ENCODE results near the gene TMEM125. TPM values are rescaled to one million over a fixed set of nuclear protein-coding genes. Genes with fewer than 3 reads are reported as not detected.

TMEM125 gene
- total RNA-seq, 1 experiment from 2014 or later: not detected

DNA sequence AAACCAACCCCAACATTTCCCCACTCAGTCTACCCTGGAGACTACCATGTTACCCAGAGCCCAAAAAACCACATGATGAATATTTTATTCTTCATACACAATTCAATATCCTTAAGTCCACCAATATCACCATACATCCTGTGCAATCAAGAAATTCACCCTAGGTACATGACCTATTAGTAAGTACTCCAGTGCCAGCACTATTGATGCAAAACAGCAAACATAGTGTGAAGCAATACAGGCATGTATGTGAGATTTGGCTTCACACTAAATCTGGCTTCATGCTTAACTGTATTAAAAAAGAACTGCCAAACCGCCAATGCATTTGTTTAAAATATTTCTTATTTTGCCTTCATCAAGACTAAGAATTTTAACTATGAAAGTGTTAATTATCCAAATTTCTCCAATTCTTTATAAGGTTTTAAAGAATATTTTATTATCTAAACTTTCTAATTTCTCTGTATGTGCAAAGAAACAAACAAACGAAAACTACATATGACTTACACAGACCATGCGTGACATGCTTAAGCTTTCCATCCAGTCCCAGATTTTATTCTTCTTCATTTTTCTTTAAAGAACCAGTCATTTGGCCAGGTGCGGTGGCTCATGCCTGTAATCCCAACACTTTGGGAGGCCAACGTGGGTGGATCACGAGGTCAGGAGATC is 22.4 kb upstream of the TMEM125 start:
- ChIA-PET CTCF (no interaction called here), POLR2A (no interaction called here)
- intact Hi-C loops (cut with micrococcal nuclease; ENCODE audit: unreplicated experiment) (no loop called here), in situ Hi-C loops (cut with HindIII; ENCODE audit: low pct_unique_long_range_greater_than_20kb, low sequenced_read_pairs) (no loop called here)
- Histone ChIP-seq H3K9me3 (ENCODE audit: control insufficient read depth, insufficient read depth, low read depth, low read length) (peaks cover 8% of the 10 kb centered on the region; the same call in 1 of the 2 replicates), H3K4me1 (ENCODE audit: control insufficient read depth, insufficient read depth, low read length) (no peaks in the 10 kb centered on the region), H3K27ac (ENCODE audit: low read length) (no peak overlapping the region), H3K4me3 (ENCODE audit: low read depth in 2 of 2, low read length in 2 of 2) (no peak overlapping the region), H3K27me3 (ENCODE audit: control insufficient read depth, insufficient read depth, low read length) (no peaks in the 10 kb centered on the region), H3K36me3 (ENCODE audit: control insufficient read depth, insufficient read depth, low read length) (no peaks in the 10 kb centered on the region)
- DNase-seq (ENCODE audit: low read depth, low spot score): no peak
- ATAC-seq: no peak
- BruUV-seq (replicated peaks): no TSS peak
- TF ChIP-seq, protein P1, sequence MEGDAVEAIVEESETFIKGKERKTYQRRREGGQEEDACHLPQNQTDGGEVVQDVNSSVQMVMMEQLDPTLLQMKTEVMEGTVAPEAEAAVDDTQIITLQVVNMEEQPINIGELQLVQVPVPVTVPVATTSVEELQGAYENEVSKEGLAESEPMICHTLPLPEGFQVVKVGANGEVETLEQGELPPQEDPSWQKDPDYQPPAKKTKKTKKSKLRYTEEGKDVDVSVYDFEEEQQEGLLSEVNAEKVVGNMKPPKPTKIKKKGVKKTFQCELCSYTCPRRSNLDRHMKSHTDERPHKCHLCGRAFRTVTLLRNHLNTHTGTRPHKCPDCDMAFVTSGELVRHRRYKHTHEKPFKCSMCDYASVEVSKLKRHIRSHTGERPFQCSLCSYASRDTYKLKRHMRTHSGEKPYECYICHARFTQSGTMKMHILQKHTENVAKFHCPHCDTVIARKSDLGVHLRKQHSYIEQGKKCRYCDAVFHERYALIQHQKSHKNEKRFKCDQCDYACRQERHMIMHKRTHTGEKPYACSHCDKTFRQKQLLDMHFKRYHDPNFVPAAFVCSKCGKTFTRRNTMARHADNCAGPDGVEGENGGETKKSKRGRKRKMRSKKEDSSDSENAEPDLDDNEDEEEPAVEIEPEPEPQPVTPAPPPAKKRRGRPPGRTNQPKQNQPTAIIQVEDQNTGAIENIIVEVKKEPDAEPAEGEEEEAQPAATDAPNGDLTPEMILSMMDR (IDR thresholded peaks at IDR 0.05): no peak
- TF ChIP-seq SIN3A (IDR thresholded peaks at IDR 0.05; ENCODE audit: borderline replicate concordance, insufficient read depth, low read depth, low read length): no peak

GRCh38 chr1:43250351-43250761 is 19.4 kb upstream of the TMEM125 start:
- Histone ChIP-seq H3K4me3 (ENCODE audit: low read depth in 2 of 2, low read length in 2 of 2) (no peak overlapping the region), H3K27me3 (ENCODE audit: control insufficient read depth, insufficient read depth, low read length) (no peaks in the 10 kb centered on the region), H3K36me3 (ENCODE audit: control insufficient read depth, insufficient read depth, low read length) (no peaks in the 10 kb centered on the region), H3K4me1 (ENCODE audit: control insufficient read depth, insufficient read depth, low read length) (no peaks in the 10 kb centered on the region), H3K9me3 (ENCODE audit: control insufficient read depth, insufficient read depth, low read depth, low read length) (peaks cover 8% of the 10 kb centered on the region; the same call in 1 of the 2 replicates), H3K27ac (ENCODE audit: low read length) (no peak overlapping the region)
- in situ Hi-C loops (cut with HindIII; ENCODE audit: low pct_unique_long_range_greater_than_20kb, low sequenced_read_pairs): no loop called here
- TF ChIP-seq, protein P2, sequence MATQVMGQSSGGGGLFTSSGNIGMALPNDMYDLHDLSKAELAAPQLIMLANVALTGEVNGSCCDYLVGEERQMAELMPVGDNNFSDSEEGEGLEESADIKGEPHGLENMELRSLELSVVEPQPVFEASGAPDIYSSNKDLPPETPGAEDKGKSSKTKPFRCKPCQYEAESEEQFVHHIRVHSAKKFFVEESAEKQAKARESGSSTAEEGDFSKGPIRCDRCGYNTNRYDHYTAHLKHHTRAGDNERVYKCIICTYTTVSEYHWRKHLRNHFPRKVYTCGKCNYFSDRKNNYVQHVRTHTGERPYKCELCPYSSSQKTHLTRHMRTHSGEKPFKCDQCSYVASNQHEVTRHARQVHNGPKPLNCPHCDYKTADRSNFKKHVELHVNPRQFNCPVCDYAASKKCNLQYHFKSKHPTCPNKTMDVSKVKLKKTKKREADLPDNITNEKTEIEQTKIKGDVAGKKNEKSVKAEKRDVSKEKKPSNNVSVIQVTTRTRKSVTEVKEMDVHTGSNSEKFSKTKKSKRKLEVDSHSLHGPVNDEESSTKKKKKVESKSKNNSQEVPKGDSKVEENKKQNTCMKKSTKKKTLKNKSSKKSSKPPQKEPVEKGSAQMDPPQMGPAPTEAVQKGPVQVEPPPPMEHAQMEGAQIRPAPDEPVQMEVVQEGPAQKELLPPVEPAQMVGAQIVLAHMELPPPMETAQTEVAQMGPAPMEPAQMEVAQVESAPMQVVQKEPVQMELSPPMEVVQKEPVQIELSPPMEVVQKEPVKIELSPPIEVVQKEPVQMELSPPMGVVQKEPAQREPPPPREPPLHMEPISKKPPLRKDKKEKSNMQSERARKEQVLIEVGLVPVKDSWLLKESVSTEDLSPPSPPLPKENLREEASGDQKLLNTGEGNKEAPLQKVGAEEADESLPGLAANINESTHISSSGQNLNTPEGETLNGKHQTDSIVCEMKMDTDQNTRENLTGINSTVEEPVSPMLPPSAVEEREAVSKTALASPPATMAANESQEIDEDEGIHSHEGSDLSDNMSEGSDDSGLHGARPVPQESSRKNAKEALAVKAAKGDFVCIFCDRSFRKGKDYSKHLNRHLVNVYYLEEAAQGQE (IDR thresholded peaks at IDR 0.05; ENCODE audit: insufficient read depth in 1 of 2, low read depth in 2 of 2, low read length in 1 of 2): no peak
- TF ChIP-seq TCF7L2 (IDR thresholded peaks at IDR 0.05; ENCODE audit: low read depth, low read length) (no peak), POLR2AphosphoS5 (IDR thresholded peaks at IDR 0.05; ENCODE audit: low read depth, low read length) (no peak), SIN3A (IDR thresholded peaks at IDR 0.05; ENCODE audit: borderline replicate concordance, insufficient read depth, low read depth, low read length) (no peak)
- TF ChIP-seq, protein P1 (IDR thresholded peaks at IDR 0.05): no peak
- BruUV-seq (replicated peaks): no TSS peak
- POLR2A ChIA-PET: no interaction called here
- no peak for DNase-seq (ENCODE audit: low read depth, low spot score)
- CTCF ChIA-PET: no interaction called here
- no peak for ATAC-seq
- intact Hi-C loops (cut with micrococcal nuclease; ENCODE audit: unreplicated experiment): no loop called here
